Adrenal gland (tissue), 5 donors: ENCODE measurements around the gene BLNK.

Experiments used
- CTCF ChIP-seq, 6 experiments: fragments of 450-650 bp in 4 of 6; fragments of 200-600 bp in 2 of 6; sonication (generic) in 1 of 6; IDR thresholded peaks; 1 replicate in 5 of 6; 2 replicates in 1 of 6; pipeline versions ENCODE4 v1.5.1 to v1.8.0; 2016 to 2021; ENCODE audit warnings: antibody characterized with exemption in 6 of 6, mild to moderate bottlenecking in 2 of 6, moderate library complexity in 1 of 6
- POLR2A ChIP-seq, 2 donors: fragments of 450-650 bp; IDR thresholded peaks; one replicate each; pipeline ENCODE4 v1.6.1; 2017; ENCODE audit warnings: antibody characterized with exemption in 2 of 2, mild to moderate bottlenecking in 2 of 2, moderate library complexity in 1 of 2
- donor health status: DM: no; HTN: no; CAD: no.

GRCh38 chr10:96295475-96295874 is 24.1 kb upstream of the BLNK start:
- TF ChIP-seq CTCF (IDR thresholded peaks at IDR 0.05) (no peak), POLR2A (IDR thresholded peaks at IDR 0.05) (no peak)
